Measurements from ENCODE around the gene MUC15. TPM values are rescaled to one million over a fixed set of nuclear protein-coding genes. Genes with fewer than 3 reads are reported as not detected.

MUC15 gene
- total RNA-seq, 4 donors from 2014 or later, result 0.28 TPM; not detected in 3

DNA sequence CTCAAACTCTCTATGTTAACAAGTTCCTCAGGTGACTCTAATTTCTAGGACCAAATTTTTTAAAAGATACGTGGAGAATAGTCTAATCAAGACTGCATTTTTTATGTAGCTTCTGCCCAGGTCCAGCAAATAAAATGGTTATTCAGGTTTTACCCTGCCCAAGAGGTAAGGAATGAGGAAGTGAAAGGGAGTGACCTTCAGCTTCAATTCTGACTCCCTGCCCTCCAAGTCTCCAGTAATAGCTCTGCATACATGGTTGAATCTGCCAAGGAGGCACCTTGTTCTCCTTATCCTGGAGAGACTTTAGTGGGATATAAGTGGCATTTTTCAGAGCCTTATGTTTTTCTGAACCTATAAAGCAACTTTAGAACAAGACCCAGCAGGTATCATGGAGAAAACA lies 15.5 kb downstream of the MUC15 start:
- Histone ChIP-seq H3K4me1 (no peaks in the 10 kb centered on the region), H3K9me3 (no peaks in the 10 kb centered on the region), H3K27me3 (no peaks in the 10 kb centered on the region), H3K27ac (no peak overlapping the region), H3K4me3 (no peak overlapping the region), H3K36me3 (no peaks in the 10 kb centered on the region)
- TF ChIP-seq POLR2A (IDR thresholded peaks at IDR 0.05), result no peak
- TF ChIP-seq CTCF (IDR thresholded peaks at IDR 0.05), result no peak
- intact Hi-C loops (cut with DNase I; ENCODE audit: low total_unique reads), result no loop called here
- DNase-seq, result no peak

- no peaks in the 10 kb centered on the region for H3K27me3 ChIP-seq
- no peaks in the 10 kb centered on the region for H3K9me3 ChIP-seq
- H3K4me1 ChIP-seq, result no peaks in the 10 kb centered on the region
- no peaks in the 10 kb centered on the region for H3K36me3 ChIP-seq
- no peak overlapping the region for H3K4me3 ChIP-seq
- H3K27ac ChIP-seq, result no peak overlapping the region
- intact Hi-C loops (cut with DNase I; ENCODE audit: low total_unique reads), result no loop called here
- DNase-seq, result no peak
- TF ChIP-seq CTCF (IDR thresholded peaks at IDR 0.05) (no peak), POLR2A (IDR thresholded peaks at IDR 0.05) (no peak)
Measured at GRCh38 chr11:26554455-26554854, 17.6 kb downstream of the MUC15 start.

- no peaks in the 10 kb centered on the region for H3K4me1 ChIP-seq
- no peak for DNase-seq
- intact Hi-C loops (cut with DNase I; ENCODE audit: low total_unique reads), result no loop called here
- H3K27ac ChIP-seq, result no peak overlapping the region
- TF ChIP-seq POLR2A (IDR thresholded peaks at IDR 0.05), result no peak
- TF ChIP-seq CTCF (IDR thresholded peaks at IDR 0.05), result no peak
- no peaks in the 10 kb centered on the region for H3K36me3 ChIP-seq
- H3K4me3 ChIP-seq, result no peak overlapping the region
- H3K27me3 ChIP-seq, result no peaks in the 10 kb centered on the region
- no peaks in the 10 kb centered on the region for H3K9me3 ChIP-seq
Measured at GRCh38 chr11:26553182-26553581, 18.9 kb downstream of the MUC15 start.

DNA sequence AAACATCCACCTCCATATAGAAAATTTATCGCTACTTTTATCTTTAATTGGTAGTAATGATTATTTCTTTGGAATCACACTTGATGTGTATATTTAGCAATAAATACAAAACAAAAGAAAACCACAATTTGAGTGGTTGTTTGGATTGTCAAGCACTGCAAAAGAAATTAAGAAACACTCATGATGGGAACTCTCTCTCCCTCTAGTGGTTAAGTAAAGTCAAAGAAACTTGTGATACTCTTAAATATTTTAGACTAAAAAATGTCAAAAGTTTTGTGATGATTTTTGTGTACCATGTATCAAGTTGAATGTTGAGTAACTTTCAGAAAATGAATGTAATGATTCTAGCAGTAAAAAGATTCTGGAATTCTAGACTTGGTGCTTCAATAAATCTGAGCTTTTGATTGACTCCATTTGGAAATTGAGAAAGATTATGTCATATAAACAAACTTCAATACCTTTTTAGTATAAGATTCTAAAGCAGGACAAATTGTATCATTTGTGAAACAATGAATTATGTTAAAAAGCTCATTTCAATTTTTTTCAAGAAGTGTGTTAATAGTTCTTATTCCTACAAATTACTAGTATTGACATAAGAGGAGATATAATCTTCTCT lies 20.8 kb downstream of the MUC15 start:
- Histone ChIP-seq H3K36me3 (no peaks in the 10 kb centered on the region), H3K9me3 (no peaks in the 10 kb centered on the region), H3K4me3 (no peak overlapping the region), H3K4me1 (no peaks in the 10 kb centered on the region), H3K27me3 (no peaks in the 10 kb centered on the region), H3K27ac (no peak overlapping the region)
- no peak for DNase-seq
- intact Hi-C loops (cut with DNase I; ENCODE audit: low total_unique reads), result no loop called here
- TF ChIP-seq CTCF (IDR thresholded peaks at IDR 0.05) (no peak), POLR2A (IDR thresholded peaks at IDR 0.05) (no peak)

DNA sequence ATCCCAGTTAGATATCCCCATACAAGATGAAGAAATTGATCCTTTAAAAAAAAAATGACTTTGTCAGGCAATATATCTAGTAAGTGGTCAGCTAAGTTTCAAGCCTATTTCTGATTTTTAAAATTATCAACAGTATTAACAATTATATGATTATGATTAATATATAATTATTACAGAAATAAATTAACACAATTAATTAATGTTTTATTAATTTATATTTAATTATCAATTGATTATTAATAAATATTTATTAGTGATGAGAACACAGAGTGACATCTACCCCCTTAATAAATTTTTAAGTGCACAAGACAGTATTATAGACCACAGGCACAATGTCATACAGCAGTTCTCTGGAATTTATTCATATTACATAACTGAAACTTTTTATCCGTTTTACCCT lies 22.0 kb downstream of the MUC15 start:
- intact Hi-C loops (cut with DNase I; ENCODE audit: low total_unique reads), result no loop called here
- no peak overlapping the region for H3K27ac ChIP-seq
- no peak for DNase-seq
- H3K4me3 ChIP-seq, result no peak overlapping the region
- no peak for TF ChIP-seq CTCF (IDR thresholded peaks at IDR 0.05)
- TF ChIP-seq POLR2A (IDR thresholded peaks at IDR 0.05), result no peak
- H3K9me3 ChIP-seq, result no peaks in the 10 kb centered on the region
- H3K27me3 ChIP-seq, result no peaks in the 10 kb centered on the region
- H3K36me3 ChIP-seq, result no peaks in the 10 kb centered on the region
- H3K4me1 ChIP-seq, result no peaks in the 10 kb centered on the region
